ENCODE measurements around the gene FAAP24. TPM values are rescaled to one million over a fixed set of nuclear protein-coding genes. Genes with fewer than 3 reads are reported as not detected.
"Not testable (repeated sequence)": the region's sequence is repeated elsewhere in the genome, so short reads cannot be mapped to it uniquely, and the experiment has no call there.

Gene FAAP24
- total RNA-seq, 1 experiment from 2014 or later: 7.3 TPM

GRCh38 chr19:33026602-33027001, 54.6 kb downstream of the FAAP24 start:
- Mint-ChIP-seq H3K36me3 (ENCODE audit: insufficient read depth, unreplicated experiment) (peaks cover 66% of the 10 kb centered on the region), H3K4me1 (ENCODE audit: low read depth, unreplicated experiment) (peaks cover 12% of the 10 kb centered on the region)
- intact Hi-C loops (cut with micrococcal nuclease; ENCODE audit: unreplicated experiment); H3K4me3 Mint-ChIP-seq (ENCODE audit: low read depth, unreplicated experiment); H3K27ac Mint-ChIP-seq (ENCODE audit: unreplicated experiment); DNase-seq; H3K9me3 Mint-ChIP-seq (ENCODE audit: low read depth, unreplicated experiment); BruUV-seq (replicated peaks); CTCF ChIA-PET; H3K27me3 Mint-ChIP-seq (ENCODE audit: unreplicated experiment): not testable (repeated sequence)

Other genes starting within 250 kb of the FAAP24 start
- 0.64 and 1.3 TPM in 2 replicates for gene SLC7A9, start 102.5 kb upstream of the FAAP24 start, total RNA-seq (2022)
- 31.1 and 33.9 TPM in 2 replicates for gene CEP89, start 284 bp upstream of the FAAP24 start, total RNA-seq (2022)
- gene RHPN2, start 92.6 kb downstream of the FAAP24 start, total RNA-seq (2022): 46.4 and 63.6 TPM in 2 replicates
- gene GPATCH1, start 108.9 kb downstream of the FAAP24 start, total RNA-seq (2022): 16.3 and 17.0 TPM in 2 replicates
- gene WDR88, start 159.9 kb downstream of the FAAP24 start, total RNA-seq (2022): 1.1 TPM in 1 of 2 replicates, not detected in the other
- 0.59 and 1.5 TPM in 2 replicates for gene LRP3, start 222.1 kb downstream of the FAAP24 start, total RNA-seq (2022)

Measured in Calu3 (cell line).